Measurements from ENCODE around the gene MAPK7.

DNA sequence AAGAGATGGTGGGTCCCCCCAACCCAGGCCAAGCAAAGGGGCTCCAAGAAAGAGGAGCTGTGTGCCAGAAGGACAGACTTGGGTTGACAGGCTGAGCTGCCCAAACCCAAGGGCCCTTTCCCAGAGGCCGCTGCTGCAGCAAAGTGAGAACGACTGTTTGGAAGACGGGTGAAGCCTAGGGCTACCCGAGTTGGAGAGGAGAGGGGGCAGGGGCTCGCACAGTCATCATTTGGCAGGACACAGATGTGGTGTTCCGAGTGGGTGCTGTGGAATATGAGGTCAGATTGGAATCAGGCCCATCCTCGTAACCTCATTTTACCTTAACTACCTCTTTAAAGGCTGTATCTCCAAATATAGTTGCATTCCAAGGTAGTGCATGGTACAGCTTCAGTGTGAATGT is 14.0 kb downstream of the MAPK7 start:
- TF ChIP-seq, protein P1, sequence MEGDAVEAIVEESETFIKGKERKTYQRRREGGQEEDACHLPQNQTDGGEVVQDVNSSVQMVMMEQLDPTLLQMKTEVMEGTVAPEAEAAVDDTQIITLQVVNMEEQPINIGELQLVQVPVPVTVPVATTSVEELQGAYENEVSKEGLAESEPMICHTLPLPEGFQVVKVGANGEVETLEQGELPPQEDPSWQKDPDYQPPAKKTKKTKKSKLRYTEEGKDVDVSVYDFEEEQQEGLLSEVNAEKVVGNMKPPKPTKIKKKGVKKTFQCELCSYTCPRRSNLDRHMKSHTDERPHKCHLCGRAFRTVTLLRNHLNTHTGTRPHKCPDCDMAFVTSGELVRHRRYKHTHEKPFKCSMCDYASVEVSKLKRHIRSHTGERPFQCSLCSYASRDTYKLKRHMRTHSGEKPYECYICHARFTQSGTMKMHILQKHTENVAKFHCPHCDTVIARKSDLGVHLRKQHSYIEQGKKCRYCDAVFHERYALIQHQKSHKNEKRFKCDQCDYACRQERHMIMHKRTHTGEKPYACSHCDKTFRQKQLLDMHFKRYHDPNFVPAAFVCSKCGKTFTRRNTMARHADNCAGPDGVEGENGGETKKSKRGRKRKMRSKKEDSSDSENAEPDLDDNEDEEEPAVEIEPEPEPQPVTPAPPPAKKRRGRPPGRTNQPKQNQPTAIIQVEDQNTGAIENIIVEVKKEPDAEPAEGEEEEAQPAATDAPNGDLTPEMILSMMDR (conservative IDR thresholded peaks at IDR 0.05): no peak
- TF ChIP-seq EZH2 (IDR thresholded peaks at IDR 0.05; ENCODE audit: low read depth): no peak
